Retinal pigment epithelial cell (primary cell): ENCODE data around the gene DMAC2.
"Not testable (repeated sequence)": the region's sequence is repeated elsewhere in the genome, so short reads cannot be mapped to it uniquely, and the experiment has no call there.

Experiments used
- DNase-seq: peaks from one replicate; pipeline ENCODE4 v3.0.0-alpha.2; 2010; ENCODE audit warnings: low read depth
- H3K4me3 ChIP-seq: 2 replicates; pipeline ENCODE4 v1.5.1; 2011; ENCODE audit warnings: mild to moderate bottlenecking, low read length, control low read depth, moderate library complexity
- CTCF ChIP-seq: conservative IDR thresholded peaks from 2 replicates; pipeline ENCODE4 v1.5.1; 2011; ENCODE audit warnings: low read depth, low read length, control low read depth, inconsistent platforms

Gene DMAC2

GRCh38 chr19:41441321-41441945 lies 1.7 kb upstream of the DMAC2 start:
- no peak for TF ChIP-seq CTCF
- DNase-seq: no peak
- no peak overlapping the region for H3K4me3 ChIP-seq

DNA sequence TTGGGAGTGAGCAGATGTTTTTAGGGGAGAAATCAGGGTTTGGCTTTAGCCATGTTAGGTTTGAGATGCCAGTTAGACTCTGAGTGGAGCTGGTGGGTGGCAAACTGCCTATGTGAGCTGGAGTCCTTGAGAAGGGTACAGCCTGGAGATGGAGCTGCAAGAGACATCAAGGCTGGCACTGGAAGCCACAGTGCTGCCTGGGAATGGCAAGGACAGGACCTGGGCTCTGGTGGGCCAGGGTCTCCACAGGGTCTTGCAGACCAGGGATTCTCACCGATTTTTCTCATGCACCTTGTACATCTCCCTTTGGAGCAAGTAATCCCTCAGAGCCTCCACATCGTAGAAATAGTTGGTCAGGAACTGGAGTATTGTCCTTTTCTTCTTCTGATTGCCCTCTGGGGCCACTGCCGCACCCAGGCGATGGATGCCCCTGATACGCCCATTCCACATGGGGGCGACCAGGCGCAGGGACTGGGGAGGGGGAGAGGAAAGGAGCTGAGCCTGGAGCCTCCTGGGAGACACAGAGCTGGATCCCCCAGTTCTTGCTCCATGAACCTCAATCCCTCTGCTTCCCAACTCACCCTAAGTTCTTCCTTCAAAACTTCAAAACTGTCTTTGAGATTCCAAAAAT lies 1.7 kb downstream of the DMAC2 start:
- H3K4me3 ChIP-seq: no peak overlapping the region
- TF ChIP-seq CTCF: no peak
- DNase-seq: no peak

DNA sequence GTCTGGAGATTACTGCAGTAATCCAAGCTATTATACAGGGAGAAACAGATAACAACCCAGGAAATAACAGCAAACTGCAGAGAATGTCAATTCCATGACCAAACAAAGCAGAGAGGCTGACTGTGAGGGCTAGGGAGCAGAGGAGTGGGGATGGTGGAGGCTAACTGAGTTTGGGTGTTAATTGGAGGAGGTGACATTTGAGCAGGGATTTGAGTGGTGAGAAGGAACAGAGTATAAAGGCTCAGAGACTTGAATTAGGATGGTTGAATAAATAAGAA lies 3.1 kb downstream of the DMAC2 start:
- no peak for DNase-seq
- H3K4me3 ChIP-seq: no peak overlapping the region
- TF ChIP-seq CTCF: no peak

- H3K4me3 ChIP-seq: no peak overlapping the region
- TF ChIP-seq CTCF: no peak
- no peak for DNase-seq
Measured at GRCh38 chr19:41435936-41436673, 3.6 kb downstream of the DMAC2 start.

DNA sequence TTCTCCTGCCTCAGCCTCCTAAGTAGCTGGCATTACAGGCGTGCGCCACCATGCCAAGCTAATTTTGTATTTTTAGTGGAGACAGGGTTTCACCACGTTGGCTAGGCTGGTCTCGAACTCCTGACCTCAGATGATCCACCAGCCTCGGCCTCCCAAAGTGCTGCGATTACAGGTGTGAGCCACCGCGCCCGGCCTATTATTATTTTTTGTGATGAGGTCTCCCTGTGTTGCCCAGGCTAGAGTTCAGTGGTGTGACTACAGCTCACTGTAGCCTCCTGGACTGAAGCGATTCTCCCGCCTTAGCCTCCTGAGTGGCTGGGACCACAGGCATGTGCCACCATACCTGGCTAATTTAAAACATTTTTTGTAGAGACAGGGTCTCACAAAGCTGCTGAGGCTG lies 4.3 kb downstream of the DMAC2 start:
- DNase-seq: not testable (repeated sequence)

GRCh38 chr19:41434450-41434849 lies 5.3 kb downstream of the DMAC2 start:
- DNase-seq: no peak
- no peak overlapping the region for H3K4me3 ChIP-seq
- TF ChIP-seq CTCF: no peak

More for the DNA sequence above, 4.3 kb downstream of the DMAC2 start:
- not testable (repeated sequence) for H3K4me3 ChIP-seq

DNA sequence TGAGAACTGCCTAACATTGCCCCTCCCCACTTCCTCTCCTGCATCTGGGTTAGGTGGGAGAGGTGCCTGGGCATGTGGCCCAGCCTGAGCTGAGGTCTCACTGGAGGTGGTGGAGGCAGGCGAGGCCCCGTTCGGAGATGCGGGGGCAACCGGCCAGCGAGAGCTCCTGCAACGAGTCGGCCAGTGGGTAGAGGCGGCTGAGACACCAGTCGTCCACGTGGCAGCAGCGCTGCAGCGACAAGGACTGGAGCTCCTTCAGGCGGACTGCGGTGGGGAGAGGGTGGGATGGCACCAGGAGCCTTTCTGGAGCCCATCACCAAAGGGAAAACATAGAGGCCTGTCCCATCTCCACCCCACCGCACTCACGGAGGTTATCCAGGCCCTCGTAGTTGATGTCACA lies 6.5 kb downstream of the DMAC2 start:
- DNase-seq: no peak
- no peak for TF ChIP-seq CTCF
- H3K4me3 ChIP-seq: no peak overlapping the region
